Ovary (tissue), 9 donors: ENCODE measurements around the gene SPACA7. TPM values are rescaled to one million over a fixed set of nuclear protein-coding genes. Genes with fewer than 3 reads are reported as not detected.

ENCODE experiments used
- DNase-seq, 5 donors: peaks; one replicate each; pipeline ENCODE4 v3.0.0-alpha.2; 2019 to 2020
- H3K27ac ChIP-seq, 2 donors: fragments of 200-600 bp; one replicate each; pipeline versions ENCODE4 v1.5.1 to v1.8.0; 2019 to 2022
- H3K27me3 ChIP-seq: fragments of 200-600 bp; one replicate; pipeline ENCODE4 v1.8.0; 2022
- H3K36me3 ChIP-seq: fragments of 200-600 bp; sonication (generic); one replicate; pipeline ENCODE4 v1.5.1; 2019
- H3K4me1 ChIP-seq: one replicate; pipeline ENCODE4 v1.8.1; 2013; ENCODE audit warnings: mild to moderate bottlenecking, moderate library complexity; ENCODE audit not compliant: insufficient read depth
- H3K4me3 ChIP-seq: fragments of 200-600 bp; sonication (generic); one replicate; pipeline ENCODE4 v1.5.1; 2017
- H3K9me3 ChIP-seq, 2 donors: fragments of 200-600 bp in 1 of 2; sonication (generic) in 1 of 2; one replicate each; pipeline versions ENCODE4 v1.5.1 to v1.8.1; 2013 to 2019; ENCODE audit warnings: mild to moderate bottlenecking in 1 of 2, moderate library complexity in 1 of 2
- CTCF ChIP-seq, 3 donors: fragments of 450-650 bp in 2 of 3; fragments of 200-600 bp in 1 of 3; IDR thresholded peaks; one replicate each; pipeline versions ENCODE4 v1.5.1 to v1.8.0; 2016 to 2022; ENCODE audit warnings: antibody characterized with exemption in 3 of 3, mild to moderate bottlenecking in 1 of 3
- EP300 ChIP-seq: sonication (generic); formaldehyde crosslinking; IDR thresholded peaks from one replicate; pipeline ENCODE4 v1.6.1; 2017; ENCODE audit warnings: antibody characterized with exemption
- POLR2A ChIP-seq: fragments of 450-650 bp; IDR thresholded peaks from one replicate; pipeline ENCODE4 v1.6.1; 2017; ENCODE audit warnings: antibody characterized with exemption, mild to moderate bottlenecking, moderate library complexity
- WGBS, 3 donors: extraction: QIAGEN DNeasy Blood & Tissue Kit in 1 of 3; methylation state at CpG; one replicate each; pipeline versions ENCODE4 v1.1.5 to v1.1.7; 2013 to 2017; 5-methylcytosine and 5-hydroxymethylcytosine counted together
- intact Hi-C, 4 donors: fragments of 100-400 bp; cut with DNase I; formaldehyde crosslinking; loops; one replicate each; pipeline versions ENCODE4 v1.11.0 to v1.15.1; 2022 to 2023
- polyA plus RNA-seq, 2 donors: library from polyadenylated mRNA; stranded (reverse); fragments of 200-250 nt in 1 of 2; fragments of 350-450 nt in 1 of 2; fragmentation: Illumina TruSeq in 1 of 2; extraction: RNeasy Lipid Tissue Mini Kit (QIAGEN cat#74804) in 1 of 2; gene quantifications; one replicate each; pipeline ENCODE4 v1.2.3, GENCODE V29; 2013 to 2014
- total RNA-seq, 7 donors: library from RNA; depleted of rRNA in 2 of 7; stranded (reverse); fragments of >200 nt in 2 of 7; fragmentation: NEBNext Ultra II Directional in 3 of 7; extraction: Animal tissue kit (Norgen Biotek cat#: 25700) in 3 of 7; gene quantifications; one replicate each; pipeline versions ENCODE4 v1.1.0 to v1.2.4, GENCODE V29; 2016 to 2023
- donor health status: DM: no; HTN: no; CAD: no; lungs with moderate emphysema.
- donor health status: DM: no; HTN: no; CAD: no.
- donor health status: Bipolar disorder and iron deficiency.
- donor health status: DM: yes; HTN: yes; CAD: no.
- donor health status: DM: no; HTN: no; CAD: no.
- donor health status: DM: yes; HTN: yes; CAD: no.

The SPACA7 gene
- total and polyA plus RNA-seq, 9 donors = not detected

GRCh38 chr13:112333756-112334543, 42.2 kb upstream of the SPACA7 start:
- intact Hi-C loops = no loop called here
- TF ChIP-seq EP300 (no peak), POLR2A (no peak), CTCF (IDR thresholded peaks at IDR 0.05) (no peak)
- Histone ChIP-seq H3K36me3 (no peaks in the 10 kb centered on the region), H3K4me3 (no peak overlapping the region), H3K27me3 (no peaks in the 10 kb centered on the region), H3K9me3 (no peaks in the 10 kb centered on the region), H3K27ac (no peak overlapping the region), H3K4me1 (no peaks in the 10 kb centered on the region)
- WGBS, 3 donors = 72 to 76% (median 73%) methylated on average over 16 of the region's 16 CpGs
- DNase-seq = no peak

GRCh38 chr13:112335135-112335534, 41.0 kb upstream of the SPACA7 start:
- intact Hi-C loops = no loop called here
- H3K4me3 ChIP-seq = no peak overlapping the region
- TF ChIP-seq POLR2A (no peak), CTCF (IDR thresholded peaks at IDR 0.05) (no peak), EP300 (no peak)
- H3K36me3 ChIP-seq = no peaks in the 10 kb centered on the region
- WGBS, 3 donors = 55 to 80% (median 78%) methylated on average over 9 of the region's 9 CpGs
- no peaks in the 10 kb centered on the region for H3K9me3 ChIP-seq
- H3K27ac ChIP-seq = no peak overlapping the region
- no peaks in the 10 kb centered on the region for H3K4me1 ChIP-seq
- H3K27me3 ChIP-seq = no peaks in the 10 kb centered on the region
- DNase-seq = no peak

GRCh38 chr13:112341446-112341845, 34.7 kb upstream of the SPACA7 start:
- DNase-seq = no peak
- TF ChIP-seq POLR2A (no peak), EP300 (no peak), CTCF (IDR thresholded peaks at IDR 0.05) (no peak)
- Histone ChIP-seq H3K4me1 (no peaks in the 10 kb centered on the region), H3K36me3 (no peaks in the 10 kb centered on the region), H3K27me3 (no peaks in the 10 kb centered on the region), H3K9me3 (no peaks in the 10 kb centered on the region), H3K4me3 (no peak overlapping the region), H3K27ac (no peak overlapping the region)
- 42 to 69% (median 46%) methylated on average over 3 of the region's 3 CpGs for WGBS, 3 donors
- intact Hi-C loops = no loop called here

GRCh38 chr13:112341976-112342735, 34.0 kb upstream of the SPACA7 start:
- Histone ChIP-seq H3K27ac (no peak overlapping the region), H3K36me3 (no peaks in the 10 kb centered on the region), H3K27me3 (no peaks in the 10 kb centered on the region), H3K4me3 (no peak overlapping the region), H3K9me3 (no peaks in the 10 kb centered on the region), H3K4me1 (no peaks in the 10 kb centered on the region)
- WGBS, 3 donors = 66 to 78% (median 71%) methylated on average over 29 of the region's 29 CpGs
- DNase-seq = peak in 1 of 5 donors; percentile 11
- intact Hi-C loops = no loop called here
- TF ChIP-seq CTCF (IDR thresholded peaks at IDR 0.05) (no peak), POLR2A (no peak), EP300 (no peak)
